ENCODE results near the gene ZNF443. TPM values are rescaled to one million over a fixed set of nuclear protein-coding genes. Genes with fewer than 3 reads are reported as not detected.

The ZNF443 gene
- total and polyA plus RNA-seq, 4 experiments from 2014 or later, result 1.9 to 10.3 (median 7.1) TPM

GRCh38 chr19:12379732-12380443 is 60.9 kb downstream of the ZNF443 start:
- DNase-seq, result no peak
- Histone ChIP-seq H3K4me3 (ENCODE audit: low read length in 2 of 2) (no peak overlapping the region), H3K4me1 (ENCODE audit: insufficient read depth, low read length) (no peaks in the 10 kb centered on the region), H3K9me3 (ENCODE audit: control insufficient read depth in 1 of 2, low read length in 2 of 2) (peaks cover 10 to 42% of the 10 kb centered on the region in 2 donors), H3K27ac (ENCODE audit: low read depth, low read length) (no peak overlapping the region), H3K27me3 (ENCODE audit: insufficient read depth, low read length) (no peaks in the 10 kb centered on the region), H3K36me3 (ENCODE audit: insufficient read depth, low read length) (no peaks in the 10 kb centered on the region)
- H3K27me3 Mint-ChIP-seq, result no peaks in the 10 kb centered on the region
- peaks cover 8 to 92% (median 63%) of the 10 kb centered on the region in 8 donors for H3K9me3 Mint-ChIP-seq
- ChIA-PET CTCF (ENCODE audit: partially characterized antibody) (interaction anchor here (0.6 kb wide), 1 partner anchor 320 kb away, joined by 3 read pairs; no protein-coding TSS in a partner anchor), POLR2A (ENCODE audit: partially characterized antibody) (no interaction called here)
- H3K27ac Mint-ChIP-seq, result no peak overlapping the region
- peaks cover 37 to 55% of the 10 kb centered on the region in 2 donors for H3K36me3 Mint-ChIP-seq
- peaks cover 0 to 4% (median under 1%) of the 10 kb centered on the region in 4 donors for H3K4me1 Mint-ChIP-seq
- H3K4me3 Mint-ChIP-seq, result no peak overlapping the region
- intact Hi-C loops (cut with micrococcal nuclease), result no loop called here

Other genes with a start within 250 kb of the ZNF443 start
- 10 to 100 TPM; 62.2 TPM for gene ZNF44, start 146.1 kb downstream of the ZNF443 start, total RNA-seq
- 10 to 100 TPM; 27.9 to 43.9 TPM for gene ZNF44, start 146.1 kb downstream of the ZNF443 start, polyA plus RNA-seq
- 10 to 100 TPM; 15.0 to 15.6 TPM for gene ZNF563, start 107.4 kb downstream of the ZNF443 start, total RNA-seq
- 1 to 10 TPM; 5.4 to 6.9 TPM for gene ZNF563, start 107.4 kb downstream of the ZNF443 start, polyA plus RNA-seq
- 1 to 10 TPM; 2.5 to 3.8 TPM for gene ZNF442, start 75.3 kb downstream of the ZNF443 start, total RNA-seq
- gene ZNF442, start 75.3 kb downstream of the ZNF443 start, polyA plus RNA-seq, result 1 to 10 TPM in 1 of 2 donors, under 1 TPM in 1; 0.75 to 1.4 TPM
- 10 to 100 TPM; 10.1 to 10.3 TPM for gene ZNF799, start 39.8 kb downstream of the ZNF443 start, total RNA-seq
- 1 to 10 TPM; 6.3 to 6.6 TPM for gene ZNF799, start 39.8 kb downstream of the ZNF443 start, polyA plus RNA-seq
- gene ZNF709, start 43.8 kb upstream of the ZNF443 start, total RNA-seq, result 1 to 10 TPM; 7.1 to 9.6 TPM
- gene ZNF709, start 43.8 kb upstream of the ZNF443 start, polyA plus RNA-seq, result 1 to 10 TPM; 1.1 to 2.3 TPM
- 10 to 100 TPM; 29.2 to 30.6 TPM for gene ZNF564, start 110.5 kb upstream of the ZNF443 start, total RNA-seq
- gene ZNF564, start 110.5 kb upstream of the ZNF443 start, polyA plus RNA-seq, result 10 to 100 TPM; 11.2 to 15.3 TPM
- gene ZNF490, start 169.8 kb upstream of the ZNF443 start, total RNA-seq, result 10 to 100 TPM; 10.6 to 11.8 TPM
- gene ZNF490, start 169.8 kb upstream of the ZNF443 start, polyA plus RNA-seq, result 1 to 10 TPM; 2.2 to 4.3 TPM
- 10 to 100 TPM; 46.0 to 46.3 TPM for gene ZNF791, start 169.9 kb upstream of the ZNF443 start, total RNA-seq
- gene ZNF791, start 169.9 kb upstream of the ZNF443 start, polyA plus RNA-seq, result 10 to 100 TPM; 11.5 to 17.2 TPM
- 100 to 1,000 TPM; 137 to 141 TPM for gene MAN2B1, start 225.7 kb upstream of the ZNF443 start, total RNA-seq
- gene MAN2B1, start 225.7 kb upstream of the ZNF443 start, polyA plus RNA-seq, result 10 to 100 TPM; 45.0 to 76.4 TPM
- gene WDR83, start 225.8 kb upstream of the ZNF443 start, total RNA-seq, result 10 to 100 TPM; 18.3 to 19.3 TPM
- 10 to 100 TPM in 1 of 2 donors, 1 to 10 TPM in 1; 9.8 to 15.7 TPM for gene WDR83, start 225.8 kb upstream of the ZNF443 start, polyA plus RNA-seq
- gene DHPS, start 240.9 kb upstream of the ZNF443 start, total RNA-seq, result 100 to 1,000 TPM; 195 to 197 TPM
- gene DHPS, start 240.9 kb upstream of the ZNF443 start, polyA plus RNA-seq, result 10 to 100 TPM; 77.3 to 91.7 TPM
- gene GNG14, start 247.0 kb upstream of the ZNF443 start, total RNA-seq, result not detected
- not detected for gene GNG14, start 247.0 kb upstream of the ZNF443 start, polyA plus RNA-seq

Measured in CD4-positive, alpha-beta memory T cell (primary cell).